ENCODE data around the gene VAT1L.

GRCh38 chr16:77955127-77955526 lies 166.8 kb downstream of the VAT1L start:
- TF ChIP-seq CTCF (IDR thresholded peaks at IDR 0.05) (no peak), ZFX (IDR thresholded peaks at IDR 0.05; ENCODE audit: borderline replicate concordance) (no peak)

Data from 22Rv1 (cell line).